ENCODE data around the gene ACTL7B. TPM values are rescaled to one million over a fixed set of nuclear protein-coding genes. Genes with fewer than 3 reads are reported as not detected.
"Not testable (repeated sequence)": the region's sequence is repeated elsewhere in the genome, so short reads cannot be mapped to it uniquely, and the experiment has no call there.

Gene ACTL7B
- total and polyA plus RNA-seq, 2 donors (not counting 1 experiment from before 2014, with no cell fraction given), result not detected

GRCh38 chr9:108844391-108844790 is 11.4 kb downstream of the ACTL7B start:
- Histone ChIP-seq H3K27ac (ENCODE audit: insufficient read depth, low read length) (no peak overlapping the region), H3K36me3 (ENCODE audit: control insufficient read depth, insufficient read depth, low read length) (no peaks in the 10 kb centered on the region), H3K4me3 (replicated peaks in 1 of 4; ENCODE audit: control extremely low read depth in 1 of 4, insufficient read depth in 1 of 4, low read depth in 3 of 4, low read length in 4 of 4) (no peak overlapping the region), H3K4me1 (ENCODE audit: control insufficient read depth, extremely low read depth, insufficient read depth, low read length) (no peaks in the 10 kb centered on the region), H3K4me2 (ENCODE audit: extremely low read depth, insufficient read depth, low read length) (no peak overlapping the region), H3K9ac (ENCODE audit: insufficient read depth, low read length) (no peak overlapping the region), H3K9me3 (ENCODE audit: control insufficient read depth, insufficient read depth, low read depth, low read length) (no peaks in the 10 kb centered on the region), H3K27me3 (ENCODE audit: control insufficient read depth, insufficient read depth, low read length) (no peaks in the 10 kb centered on the region), H3K79me2 (ENCODE audit: control insufficient read depth, insufficient read depth, low read length) (no peaks in the 10 kb centered on the region), H2AFZ (ENCODE audit: low read length) (no peak overlapping the region), H4K20me1 (ENCODE audit: control insufficient read depth, extremely low read depth, insufficient read depth, low read length) (no peaks in the 10 kb centered on the region)
- DNase-seq (ENCODE audit: low read depth in 2 of 2), result peak in 1 of 2 donors; percentile 14
- no peak for TF ChIP-seq CTCF (conservative IDR thresholded peaks at IDR 0.05 in 1 of 2, IDR thresholded peaks at IDR 0.05 in 1 of 2; ENCODE audit: low read depth in 1 of 2, low read length in 2 of 2)
- no peak for TF ChIP-seq EZH2 (IDR thresholded peaks at IDR 0.05; ENCODE audit: low read length, missing control alignments)

GRCh38 chr9:108842610-108843295 is 13.0 kb downstream of the ACTL7B start:
- H3K9ac ChIP-seq (ENCODE audit: insufficient read depth, low read length), result no peak overlapping the region
- no peaks in the 10 kb centered on the region for H3K4me1 ChIP-seq (ENCODE audit: control insufficient read depth, extremely low read depth, insufficient read depth, low read length)
- H3K27ac ChIP-seq (ENCODE audit: insufficient read depth, low read length), result no peak overlapping the region
- H4K20me1 ChIP-seq (ENCODE audit: control insufficient read depth, extremely low read depth, insufficient read depth, low read length), result no peaks in the 10 kb centered on the region
- no peaks in the 10 kb centered on the region for H3K27me3 ChIP-seq (ENCODE audit: control insufficient read depth, insufficient read depth, low read length)
- no peak for DNase-seq (ENCODE audit: low read depth in 2 of 2)
- H3K9me3 ChIP-seq (ENCODE audit: control insufficient read depth, insufficient read depth, low read depth, low read length), result no peaks in the 10 kb centered on the region
- no peak overlapping the region for H3K4me3 ChIP-seq (replicated peaks in 1 of 4; ENCODE audit: control extremely low read depth in 1 of 4, insufficient read depth in 1 of 4, low read depth in 3 of 4, low read length in 4 of 4)
- no peaks in the 10 kb centered on the region for H3K79me2 ChIP-seq (ENCODE audit: control insufficient read depth, insufficient read depth, low read length)
- no peak overlapping the region for H2AFZ ChIP-seq (ENCODE audit: low read length)
- no peak overlapping the region for H3K4me2 ChIP-seq (ENCODE audit: extremely low read depth, insufficient read depth, low read length)
- TF ChIP-seq EZH2 (IDR thresholded peaks at IDR 0.05; ENCODE audit: low read length, missing control alignments) (no peak), CTCF (conservative IDR thresholded peaks at IDR 0.05 in 1 of 2, IDR thresholded peaks at IDR 0.05 in 1 of 2; ENCODE audit: low read depth in 1 of 2, low read length in 2 of 2) (no peak)
- no peaks in the 10 kb centered on the region for H3K36me3 ChIP-seq (ENCODE audit: control insufficient read depth, insufficient read depth, low read length)

- H3K36me3 ChIP-seq (ENCODE audit: control insufficient read depth, insufficient read depth, low read length); H3K27ac ChIP-seq (ENCODE audit: insufficient read depth, low read length); H2AFZ ChIP-seq (ENCODE audit: low read length); DNase-seq (ENCODE audit: low read depth in 2 of 2); H3K27me3 ChIP-seq (ENCODE audit: control insufficient read depth, insufficient read depth, low read length); H3K9me3 ChIP-seq (ENCODE audit: control insufficient read depth, insufficient read depth, low read depth, low read length); H3K4me3 ChIP-seq (replicated peaks in 1 of 4; ENCODE audit: control extremely low read depth in 1 of 4, insufficient read depth in 1 of 4, low read depth in 3 of 4, low read length in 4 of 4); H4K20me1 ChIP-seq (ENCODE audit: control insufficient read depth, extremely low read depth, insufficient read depth, low read length); H3K9ac ChIP-seq (ENCODE audit: insufficient read depth, low read length); H3K79me2 ChIP-seq (ENCODE audit: control insufficient read depth, insufficient read depth, low read length); H3K4me1 ChIP-seq (ENCODE audit: control insufficient read depth, extremely low read depth, insufficient read depth, low read length); H3K4me2 ChIP-seq (ENCODE audit: extremely low read depth, insufficient read depth, low read length): not testable (repeated sequence)
These were observed 16.2 kb downstream of the ACTL7B start for GRCh38 chr9:108839561-108839960.
